Loucy (cell line): Measurements from ENCODE around the gene STX8.

Experiments used
- H2AFZ ChIP-seq: fragments of 200-600 bp; sonication (generic); 2 replicates; pipeline ENCODE4 v1.6.0; 2016; ENCODE audit warnings: antibody characterized with exemption, mild to moderate bottlenecking, low read length, moderate library complexity
- H3F3A ChIP-seq: fragments of 200-600 bp; 2 replicates; pipeline ENCODE4 v1.6.0; 2016; ENCODE audit warnings: antibody characterized with exemption, low read depth, mild to moderate bottlenecking
- H3K27me3 ChIP-seq: fragments of 200-600 bp; sonication (generic); 2 replicates; pipeline ENCODE4 v1.6.1; 2014; ENCODE audit warnings: low read length, mild to moderate bottlenecking; ENCODE audit not compliant: insufficient read depth, poor library complexity, severe bottlenecking
- H3K36me3 ChIP-seq: fragments of 200-600 bp; sonication (generic); 2 replicates; pipeline ENCODE4 v1.6.1; 2016; ENCODE audit warnings: low read length; ENCODE audit not compliant: insufficient read depth
- H3K4me1 ChIP-seq: fragments of 200-600 bp; sonication (generic); 2 replicates; pipeline ENCODE4 v1.5.1; 2014; ENCODE audit warnings: low read length, mild to moderate bottlenecking; ENCODE audit not compliant: insufficient read depth, poor library complexity, severe bottlenecking
- H3K4me2 ChIP-seq: fragments of 200-600 bp; sonication (generic); 2 replicates; pipeline ENCODE4 v1.6.0; 2014; ENCODE audit warnings: antibody characterized with exemption, low read length, low read depth, mild to moderate bottlenecking; ENCODE audit not compliant: poor library complexity, severe bottlenecking
- H3K4me3 ChIP-seq: fragments of 200-600 bp; sonication (generic); 2 replicates; pipeline ENCODE4 v1.5.1; 2014; ENCODE audit warnings: low read length, mild to moderate bottlenecking, mixed read lengths; ENCODE audit not compliant: poor library complexity, severe bottlenecking
- H3K79me2 ChIP-seq: fragments of 200-600 bp; sonication (generic); 2 replicates; pipeline ENCODE4 v1.6.1; 2014; ENCODE audit warnings: low read length; ENCODE audit not compliant: insufficient read depth
- H3K9ac ChIP-seq: fragments of 200-600 bp; sonication (generic); 2 replicates; pipeline ENCODE4 v1.6.0; 2014; ENCODE audit warnings: mild to moderate bottlenecking, low read depth, low read length, moderate library complexity; ENCODE audit not compliant: poor library complexity, severe bottlenecking
- H3K9me2 ChIP-seq: fragments of 200-600 bp; sonication (generic); replicated peaks from 2 replicates; pipeline ENCODE4 v1.6.1; 2016; ENCODE audit warnings: low read depth, low read length, mixed read lengths
- H3K9me3 ChIP-seq: fragments of 200-600 bp; sonication (generic); 2 replicates; pipeline ENCODE4 v1.6.1; 2014; ENCODE audit warnings: mild to moderate bottlenecking, antibody characterized with exemption, low read length, low read depth; ENCODE audit not compliant: insufficient read depth
- H4K20me1 ChIP-seq: fragments of 200-600 bp; sonication (generic); 2 replicates; pipeline ENCODE4 v1.6.0; 2014; ENCODE audit warnings: antibody characterized with exemption, low read length, mild to moderate bottlenecking; ENCODE audit not compliant: insufficient read depth, poor library complexity, severe bottlenecking
- EZH2phosphoT487 ChIP-seq: fragments of 200-600 bp; IDR thresholded peaks from 2 replicates; pipeline ENCODE4 v1.6.1; 2018; ENCODE audit warnings: antibody characterized with exemption, mild to moderate bottlenecking, moderate library complexity, borderline replicate concordance
- TF ChIP-seq, protein P1 (sequence below): fragments of 200-600 bp; sonication (generic); conservative IDR thresholded peaks from 2 replicates; pipeline ENCODE4 v1.5.1; 2014; ENCODE audit warnings: mild to moderate bottlenecking, antibody characterized with exemption, low read length

Gene STX8

DNA sequence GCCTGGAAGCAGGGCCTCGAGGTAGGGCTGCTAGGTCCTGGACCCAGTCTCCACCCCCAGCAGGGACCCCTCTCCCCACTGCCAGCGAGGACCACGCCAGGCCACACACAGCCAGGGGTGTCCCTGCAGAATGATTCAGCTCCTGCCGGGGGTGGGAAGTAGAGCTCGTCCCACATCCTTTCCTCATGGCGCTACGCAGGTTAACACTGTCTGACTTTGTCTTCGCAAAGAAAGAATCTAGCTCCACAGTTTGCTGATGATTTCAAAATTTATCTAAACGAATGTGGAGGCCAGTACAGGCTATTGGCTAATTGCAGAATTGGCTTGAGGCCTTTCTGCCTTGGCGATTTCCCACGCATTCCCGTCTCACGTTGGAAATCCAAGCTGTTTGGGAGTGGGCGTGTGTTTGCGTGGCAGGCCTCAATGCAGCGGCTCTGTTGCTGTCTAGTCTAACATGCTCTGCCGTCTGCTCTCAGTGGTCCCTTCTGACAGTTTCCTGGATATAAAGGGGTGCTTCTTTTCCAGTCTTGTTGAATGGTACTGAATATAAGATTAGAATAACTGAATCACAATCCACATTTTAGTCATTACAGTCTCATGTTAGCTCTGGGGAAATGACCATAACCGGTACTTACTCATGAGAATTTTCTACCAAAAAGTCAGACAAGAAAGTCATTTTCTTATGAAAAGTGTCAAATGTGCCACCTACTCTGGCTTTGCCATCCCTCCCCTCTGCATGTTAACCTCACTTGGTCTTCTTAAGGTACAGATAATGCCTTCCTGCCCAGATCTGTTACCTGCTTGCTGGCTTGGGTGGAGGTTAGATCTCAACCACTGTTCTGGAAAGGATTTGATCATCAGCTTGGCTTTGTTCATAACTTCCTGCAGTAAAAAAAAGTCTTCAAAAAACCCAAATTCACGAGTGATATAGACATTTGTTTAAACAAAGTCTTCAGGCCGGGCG, 301.9 kb downstream of the STX8 start:
- Histone ChIP-seq H4K20me1 (no peaks in the 10 kb centered on the region), H3K9ac (no peak overlapping the region), H3K27me3 (no peaks in the 10 kb centered on the region), H2AFZ (no peak overlapping the region), H3K9me3 (no peaks in the 10 kb centered on the region), H3K9me2 (no peaks in the 10 kb centered on the region), H3K4me3 (no peak overlapping the region), H3K4me1 (no peaks in the 10 kb centered on the region), H3K36me3 (no peaks in the 10 kb centered on the region), H3K4me2 (no peak overlapping the region), H3K79me2 (no peaks in the 10 kb centered on the region), H3F3A (no peaks in the 10 kb centered on the region)
- TF ChIP-seq, protein P1, sequence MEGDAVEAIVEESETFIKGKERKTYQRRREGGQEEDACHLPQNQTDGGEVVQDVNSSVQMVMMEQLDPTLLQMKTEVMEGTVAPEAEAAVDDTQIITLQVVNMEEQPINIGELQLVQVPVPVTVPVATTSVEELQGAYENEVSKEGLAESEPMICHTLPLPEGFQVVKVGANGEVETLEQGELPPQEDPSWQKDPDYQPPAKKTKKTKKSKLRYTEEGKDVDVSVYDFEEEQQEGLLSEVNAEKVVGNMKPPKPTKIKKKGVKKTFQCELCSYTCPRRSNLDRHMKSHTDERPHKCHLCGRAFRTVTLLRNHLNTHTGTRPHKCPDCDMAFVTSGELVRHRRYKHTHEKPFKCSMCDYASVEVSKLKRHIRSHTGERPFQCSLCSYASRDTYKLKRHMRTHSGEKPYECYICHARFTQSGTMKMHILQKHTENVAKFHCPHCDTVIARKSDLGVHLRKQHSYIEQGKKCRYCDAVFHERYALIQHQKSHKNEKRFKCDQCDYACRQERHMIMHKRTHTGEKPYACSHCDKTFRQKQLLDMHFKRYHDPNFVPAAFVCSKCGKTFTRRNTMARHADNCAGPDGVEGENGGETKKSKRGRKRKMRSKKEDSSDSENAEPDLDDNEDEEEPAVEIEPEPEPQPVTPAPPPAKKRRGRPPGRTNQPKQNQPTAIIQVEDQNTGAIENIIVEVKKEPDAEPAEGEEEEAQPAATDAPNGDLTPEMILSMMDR: no peak
- TF ChIP-seq EZH2phosphoT487: no peak

GRCh38 chr17:9272501-9273200, 303.0 kb downstream of the STX8 start:
- no peaks in the 10 kb centered on the region for H3K27me3 ChIP-seq
- H4K20me1 ChIP-seq: no peaks in the 10 kb centered on the region
- no peaks in the 10 kb centered on the region for H3K9me3 ChIP-seq
- no peak for TF ChIP-seq EZH2phosphoT487
- TF ChIP-seq, protein P1: no peak
- H3K4me1 ChIP-seq: no peaks in the 10 kb centered on the region
- no peak overlapping the region for H3K4me2 ChIP-seq
- H3K4me3 ChIP-seq: no peak overlapping the region
- H3K36me3 ChIP-seq: no peaks in the 10 kb centered on the region
- no peaks in the 10 kb centered on the region for H3K79me2 ChIP-seq
- no peaks in the 10 kb centered on the region for H3F3A ChIP-seq
- no peak overlapping the region for H3K9ac ChIP-seq
- no peak overlapping the region for H2AFZ ChIP-seq
- H3K9me2 ChIP-seq: no peaks in the 10 kb centered on the region

GRCh38 chr17:9271989-9272388, 303.6 kb downstream of the STX8 start:
- no peaks in the 10 kb centered on the region for H3K79me2 ChIP-seq
- H2AFZ ChIP-seq: no peak overlapping the region
- no peaks in the 10 kb centered on the region for H3K9me2 ChIP-seq
- TF ChIP-seq, protein P1: no peak
- TF ChIP-seq EZH2phosphoT487: no peak
- H3K9ac ChIP-seq: no peak overlapping the region
- no peaks in the 10 kb centered on the region for H3K4me1 ChIP-seq
- H4K20me1 ChIP-seq: no peaks in the 10 kb centered on the region
- H3K36me3 ChIP-seq: no peaks in the 10 kb centered on the region
- H3K9me3 ChIP-seq: no peaks in the 10 kb centered on the region
- H3K27me3 ChIP-seq: no peaks in the 10 kb centered on the region
- no peaks in the 10 kb centered on the region for H3F3A ChIP-seq
- no peak overlapping the region for H3K4me3 ChIP-seq
- no peak overlapping the region for H3K4me2 ChIP-seq
